ENCODE results near the gene ALDH3B2.
"Not testable (repeated sequence)": the region's sequence is repeated elsewhere in the genome, so short reads cannot be mapped to it uniquely, and the experiment has no call there.

ALDH3B2 gene

GRCh38 chr11:67674442-67674871 is at the start of gene ALDH3B2:
Gene ALDH3B2, minus strand, starts transcription at chr11:67674623. Its CDS starts 7,688 bp downstream, at chr11:67666935.
- no peak for DNase-seq (ENCODE audit: low read depth in 2 of 2)

- DNase-seq (ENCODE audit: low read depth in 2 of 2) = not testable (repeated sequence)
Measured at GRCh38 chr11:67723036-67723435, 48.6 kb upstream of the ALDH3B2 start.

- not testable (repeated sequence) for DNase-seq (ENCODE audit: low read depth in 2 of 2)
Measured at GRCh38 chr11:67716226-67716625, 41.8 kb upstream of the ALDH3B2 start.

GRCh38 chr11:67715801-67716200 is 41.4 kb upstream of the ALDH3B2 start:
- DNase-seq (ENCODE audit: low read depth in 2 of 2) = not testable (repeated sequence)

GRCh38 chr11:67713892-67714509 is 39.6 kb upstream of the ALDH3B2 start:
- DNase-seq (ENCODE audit: low read depth in 2 of 2) = peak; percentile 26 to 35

GRCh38 chr11:67711676-67712075 is 37.3 kb upstream of the ALDH3B2 start:
- DNase-seq (ENCODE audit: low read depth in 2 of 2) = not testable (repeated sequence)

- not testable (repeated sequence) for DNase-seq (ENCODE audit: low read depth in 2 of 2)
Measured at GRCh38 chr11:67711212-67711611, 36.8 kb upstream of the ALDH3B2 start.

- DNase-seq (ENCODE audit: low read depth in 2 of 2) = not testable (repeated sequence)
Measured at GRCh38 chr11:67709806-67710205, 35.4 kb upstream of the ALDH3B2 start.

- no peak for DNase-seq (ENCODE audit: low read depth in 2 of 2)
Measured at GRCh38 chr11:67705264-67705663, 30.8 kb upstream of the ALDH3B2 start.

- no peak for DNase-seq (ENCODE audit: low read depth in 2 of 2)
Measured at GRCh38 chr11:67704524-67704923, 30.1 kb upstream of the ALDH3B2 start.

GRCh38 chr11:67703709-67704108 is 29.3 kb upstream of the ALDH3B2 start:
- not testable (repeated sequence) for DNase-seq (ENCODE audit: low read depth in 2 of 2)

GRCh38 chr11:67700548-67701262 is 26.3 kb upstream of the ALDH3B2 start:
- no peak for DNase-seq (ENCODE audit: low read depth in 2 of 2)

- no peak for DNase-seq (ENCODE audit: low read depth in 2 of 2)
Measured at GRCh38 chr11:67700141-67700540, 25.7 kb upstream of the ALDH3B2 start.

GRCh38 chr11:67699521-67699920 is 25.1 kb upstream of the ALDH3B2 start:
- DNase-seq (ENCODE audit: low read depth in 2 of 2) = no peak

GRCh38 chr11:67698247-67698646 is 23.8 kb upstream of the ALDH3B2 start:
- DNase-seq (ENCODE audit: low read depth in 2 of 2) = peak in 1 of 2 donors; percentile 3

- DNase-seq (ENCODE audit: low read depth in 2 of 2) = no peak
Measured at GRCh38 chr11:67697846-67698245, 23.4 kb upstream of the ALDH3B2 start.

GRCh38 chr11:67696998-67697397 is 22.6 kb upstream of the ALDH3B2 start:
- no peak for DNase-seq (ENCODE audit: low read depth in 2 of 2)

- DNase-seq (ENCODE audit: low read depth in 2 of 2) = no peak
Measured at GRCh38 chr11:67695606-67696005, 21.2 kb upstream of the ALDH3B2 start.

GRCh38 chr11:67694875-67695555 is 20.6 kb upstream of the ALDH3B2 start:
- no peak for DNase-seq (ENCODE audit: low read depth in 2 of 2)

- DNase-seq (ENCODE audit: low read depth in 2 of 2) = no peak
Measured at GRCh38 chr11:67691149-67691548, 16.7 kb upstream of the ALDH3B2 start.

- DNase-seq (ENCODE audit: low read depth in 2 of 2) = no peak
Measured at GRCh38 chr11:67689178-67689577, 14.8 kb upstream of the ALDH3B2 start.

- no peak for DNase-seq (ENCODE audit: low read depth in 2 of 2)
Measured at GRCh38 chr11:67687986-67688385, 13.6 kb upstream of the ALDH3B2 start.
